PC-3 (cell line): ENCODE results near the gene ARHGAP15. TPM values are rescaled to one million over a fixed set of nuclear protein-coding genes. Genes with fewer than 3 reads are reported as not detected.

ENCODE experiments used
- ATAC-seq: fragments of 200-7000 bp; cut with Tn5 transposase; 2 replicates; pipeline ENCODE4 v1.9.1; 2020; ENCODE audit warnings: mild to moderate bottlenecking, moderate library complexity
- BruUV-seq: library from RNA; stranded (reverse); fragments of 400-500 nt; replicated peaks from 2 replicates; lab custom pipeline; 2021; lab: Mats Ljungman, UMichigan
- CTCF ChIA-PET: fragments of 300-600 bp; sonication (Branson Sonifier 250); formaldehyde crosslinking; loops from one replicate; lab custom pipeline; 2022; ENCODE audit warnings: antibody characterized with exemption; lab: Charles Lee
- POLR2A ChIA-PET: fragments of 300-600 bp; sonication (Branson Sonifier 250); formaldehyde crosslinking; loops from one replicate; lab custom pipeline; 2022; ENCODE audit warnings: antibody characterized with exemption; ENCODE audit not compliant: unreplicated experiment; lab: Charles Lee
- DNase-seq: peaks from one replicate; pipeline ENCODE4 v3.0.0-alpha.2; 2015
- H2AFZ ChIP-seq: fragments of 300-600 bp; sonication (generic); 2 replicates; pipeline ENCODE4 v1.6.0; 2016; ENCODE audit warnings: antibody characterized with exemption, low read length
- H3F3A ChIP-seq: fragments of 300-600 bp; sonication (generic); one replicate; pipeline ENCODE4 v1.6.0; 2017; ENCODE audit warnings: antibody characterized with exemption, low read length, control low read depth, mild to moderate bottlenecking; ENCODE audit not compliant: unreplicated experiment
- H3K27ac ChIP-seq: fragments of 300-600 bp; sonication (generic); 2 replicates; pipeline ENCODE4 v1.5.1; 2016; ENCODE audit warnings: mild to moderate bottlenecking, low read length
- H3K27me3 ChIP-seq: fragments of 300-600 bp; sonication (generic); 2 replicates; pipeline ENCODE4 v1.6.1; 2016; ENCODE audit warnings: low read length, mixed read lengths
- H3K36me3 ChIP-seq: fragments of 300-600 bp; sonication (generic); 2 replicates; pipeline ENCODE4 v1.6.1; 2016; ENCODE audit warnings: low read depth, mixed run types, low read length, mixed read lengths
- H3K4me1 ChIP-seq: fragments of 300-600 bp; sonication (generic); 2 replicates; pipeline ENCODE4 v1.5.1; 2016; ENCODE audit warnings: low read length; ENCODE audit not compliant: insufficient read depth
- H3K4me2 ChIP-seq: fragments of 300-600 bp; sonication (generic); 2 replicates; pipeline ENCODE4 v1.6.0; 2016; ENCODE audit warnings: low read length
- H3K4me3 ChIP-seq: fragments of 300-600 bp; sonication (generic); 2 replicates; pipeline ENCODE4 v1.5.1; 2016; ENCODE audit warnings: mild to moderate bottlenecking, low read length, mixed read lengths
- H3K79me2 ChIP-seq: fragments of 300-600 bp; sonication (generic); 2 replicates; pipeline ENCODE4 v1.6.1; 2017; ENCODE audit warnings: low read length, mixed read lengths
- H3K9ac ChIP-seq: fragments of 300-600 bp; sonication (generic); 2 replicates; pipeline ENCODE4 v1.6.0; 2016; ENCODE audit warnings: mild to moderate bottlenecking, low read length
- H3K9me2 ChIP-seq: fragments of 300-600 bp; sonication (generic); replicated peaks from 2 replicates; pipeline ENCODE4 v1.6.1; 2016; ENCODE audit warnings: mixed run types, low read length, mixed read lengths
- H3K9me3 ChIP-seq: fragments of 300-600 bp; sonication (generic); 2 replicates; pipeline ENCODE4 v1.6.1; 2016; ENCODE audit warnings: low read length, mixed read lengths
- H4K20me1 ChIP-seq: fragments of 300-600 bp; sonication (generic); 2 replicates; pipeline ENCODE4 v1.6.1; 2016; ENCODE audit warnings: low read length, mixed read lengths
- CTCF ChIP-seq: fragments of 300-600 bp; sonication (generic); conservative IDR thresholded peaks from 2 replicates; pipeline ENCODE4 v1.5.1; 2017; ENCODE audit warnings: antibody characterized with exemption, low read depth, mild to moderate bottlenecking, low read length
- EZH2 ChIP-seq: fragments of 300-600 bp; sonication (generic); IDR thresholded peaks from one replicate; pipeline ENCODE4 v1.6.1; 2017; ENCODE audit warnings: antibody characterized with exemption, mild to moderate bottlenecking, low read length; ENCODE audit not compliant: unreplicated experiment
- EZH2phosphoT487 ChIP-seq: fragments of 300-600 bp; sonication (generic); IDR thresholded peaks from 2 replicates; pipeline ENCODE4 v1.6.1; 2018; ENCODE audit warnings: mild to moderate bottlenecking, antibody characterized with exemption, low read length, borderline replicate concordance
- intact Hi-C: fragments of 100-400 bp; cut with micrococcal nuclease; formaldehyde crosslinking; loops from 2 replicates; pipeline ENCODE4 v1.9.0; 2023
- total RNA-seq: library from RNA; depleted of rRNA; stranded (reverse); fragments of >200 nt; gene quantifications from 2 replicates; pipeline ENCODE4 v1.2.3, GENCODE V29; 2014

The ARHGAP15 gene
- total RNA-seq, 1 experiment from 2014 or later = not detected

GRCh38 chr2:143471550-143471949, 342.3 kb downstream of the ARHGAP15 start:
- POLR2A ChIA-PET = no interaction called here
- BruUV-seq = no TSS peak

DNA sequence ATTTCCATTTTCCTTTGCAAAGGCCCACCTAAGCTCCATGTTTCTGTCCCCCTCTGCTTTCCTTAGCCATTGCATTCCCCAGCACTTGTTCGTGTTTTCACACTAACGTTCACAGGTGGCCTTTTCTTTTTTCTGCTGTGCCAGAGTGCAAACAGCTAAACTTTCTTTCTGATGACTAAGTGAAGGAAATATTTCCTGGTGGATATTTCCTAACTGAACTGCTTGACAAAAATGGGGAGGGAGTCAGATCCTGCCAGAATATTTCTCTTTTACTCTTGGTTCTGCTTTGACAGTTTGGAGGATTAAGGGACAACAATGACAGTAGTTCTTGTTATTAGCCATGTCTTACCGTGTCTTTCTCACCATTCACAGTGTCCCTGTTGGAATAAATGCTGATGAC, 344.0 kb downstream of the ARHGAP15 start:
- Histone ChIP-seq H3K9me2 (no peaks in the 10 kb centered on the region), H3K27ac (no peak overlapping the region; the same call in 1 of the 2 replicates), H3K27me3 (no peaks in the 10 kb centered on the region), H3K9me3 (no peaks in the 10 kb centered on the region), H4K20me1 (no peaks in the 10 kb centered on the region), H2AFZ (peak overlapping the region; percentile 31), H3K4me3 (peak overlapping the region; percentile 22; the same call in 1 of the 2 replicates), H3F3A (no peaks in the 10 kb centered on the region), H3K36me3 (no peaks in the 10 kb centered on the region), H3K9ac (no peak overlapping the region), H3K79me2 (no peaks in the 10 kb centered on the region), H3K4me2 (peak overlapping the region; percentile 45), H3K4me1 (peaks cover 15% of the 10 kb centered on the region)
- ATAC-seq (peak; percentile 92), DNase-seq (peak; percentile 74)
- POLR2A ChIA-PET = interaction anchor here (0.7 kb wide), 1 partner anchor 37 kb away, joined by 3 read pairs; no protein-coding TSS in a partner anchor
- TF ChIP-seq EZH2phosphoT487 (no peak), EZH2 (no peak), CTCF (no peak)
- no TSS peak for BruUV-seq
- intact Hi-C loops = no loop called here
- CTCF ChIA-PET = interaction anchor here (0.6 kb wide), 1 partner anchor 234 kb away, joined by 3 read pairs; no protein-coding TSS in a partner anchor

More at GRCh38 chr2:143471550-143471949, 342.3 kb downstream of the ARHGAP15 start:
- Histone ChIP-seq H3K9me2 (no peaks in the 10 kb centered on the region), H3K9ac (no peak overlapping the region), H3K4me1 (peaks cover 15% of the 10 kb centered on the region), H4K20me1 (no peaks in the 10 kb centered on the region), H3K4me3 (no peak overlapping the region), H2AFZ (no peak overlapping the region), H3K27ac (no peak overlapping the region), H3K79me2 (no peaks in the 10 kb centered on the region), H3K4me2 (no peak overlapping the region), H3K27me3 (no peaks in the 10 kb centered on the region), H3K9me3 (no peaks in the 10 kb centered on the region), H3K36me3 (no peaks in the 10 kb centered on the region), H3F3A (no peaks in the 10 kb centered on the region)
- no peak for ATAC-seq
- TF ChIP-seq EZH2 (no peak), EZH2phosphoT487 (no peak)
- CTCF ChIA-PET = no interaction called here
- DNase-seq = no peak
- intact Hi-C loops = no loop called here

GRCh38 chr2:143473820-143474219, 344.6 kb downstream of the ARHGAP15 start:
- Histone ChIP-seq H3K9ac (no peak overlapping the region), H2AFZ (peak overlapping the region; percentile 31; the same call in 1 of the 2 replicates), H3K4me2 (peak overlapping the region; percentile 45), H3K36me3 (no peaks in the 10 kb centered on the region), H3K4me3 (no peak overlapping the region; the same call in 1 of the 2 replicates), H3K9me2 (no peaks in the 10 kb centered on the region), H4K20me1 (no peaks in the 10 kb centered on the region), H3K9me3 (no peaks in the 10 kb centered on the region), H3K79me2 (no peaks in the 10 kb centered on the region), H3K27me3 (no peaks in the 10 kb centered on the region), H3F3A (no peaks in the 10 kb centered on the region), H3K27ac (no peak overlapping the region), H3K4me1 (peaks cover 15% of the 10 kb centered on the region)
- POLR2A ChIA-PET = interaction anchor here (0.6 kb wide), 1 partner anchor 1194 kb away, joined by 5 read pairs; no protein-coding TSS in a partner anchor
- ATAC-seq (no peak), DNase-seq (no peak)
- CTCF ChIA-PET = interaction anchor here (0.6 kb wide), 1 partner anchor 103 kb away, joined by 3 read pairs; no protein-coding TSS in a partner anchor
- TF ChIP-seq EZH2 = no peak
- TF ChIP-seq CTCF = no peak
- TF ChIP-seq EZH2phosphoT487 = no peak
- intact Hi-C loops = no loop called here
- BruUV-seq = no TSS peak
